Measurements from ENCODE around the gene STAM.
"Not testable (repeated sequence)": the region's sequence is repeated elsewhere in the genome, so short reads cannot be mapped to it uniquely, and the experiment has no call there.

Gene STAM

GRCh38 chr10:17682236-17682946 lies 38.4 kb downstream of the STAM start:
- DNase-seq = no peak

- no peak for DNase-seq
Measured at GRCh38 chr10:17683541-17683940, 39.6 kb downstream of the STAM start.

DNA sequence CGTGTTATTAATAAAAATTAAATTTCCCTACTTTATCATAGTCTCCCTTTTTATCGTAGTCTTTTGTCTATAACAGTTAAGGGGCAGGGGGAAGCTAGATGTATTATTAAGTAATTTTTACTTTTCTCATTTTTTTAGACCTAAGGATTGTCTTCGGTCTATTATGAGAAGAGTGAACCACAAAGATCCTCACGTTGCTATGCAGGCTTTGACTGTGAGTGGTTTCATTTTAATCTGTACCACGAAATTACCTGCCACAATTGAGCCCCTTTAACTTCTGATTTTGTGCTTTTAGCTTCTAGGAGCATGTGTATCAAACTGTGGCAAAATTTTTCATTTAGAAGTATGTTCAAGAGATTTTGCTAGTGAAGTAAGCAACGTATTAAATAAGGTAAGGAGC lies 40.6 kb downstream of the STAM start:
- no peak for DNase-seq

DNA sequence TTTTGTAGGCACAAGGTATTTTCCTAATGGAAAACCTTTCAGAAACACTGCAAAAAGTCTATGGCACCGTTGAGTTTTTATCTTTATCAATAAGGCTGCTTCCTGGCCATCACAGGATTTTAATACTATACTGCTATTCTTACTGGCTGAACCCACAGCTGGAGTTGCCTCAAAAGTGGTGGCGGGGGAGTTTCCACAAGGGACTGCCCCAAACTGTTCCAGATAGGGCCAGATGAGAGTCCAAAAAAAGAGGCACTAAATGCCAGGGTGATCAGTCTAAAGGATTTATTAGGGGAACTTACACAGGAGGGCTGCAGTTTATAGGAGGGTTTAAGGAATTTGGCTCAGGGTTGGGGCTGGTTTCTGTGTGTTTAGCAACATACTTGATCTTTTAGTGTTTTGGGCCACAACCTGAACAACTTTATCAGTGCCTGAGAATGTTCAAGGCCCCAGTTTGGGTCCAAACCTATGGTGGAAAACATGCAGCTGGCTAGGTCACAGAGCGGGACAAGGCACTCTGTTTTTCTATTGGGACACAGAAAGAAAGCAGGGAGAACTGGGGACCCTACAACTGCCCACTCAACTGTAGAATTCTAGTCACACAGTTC lies 41.4 kb downstream of the STAM start:
- DNase-seq = no peak

DNA sequence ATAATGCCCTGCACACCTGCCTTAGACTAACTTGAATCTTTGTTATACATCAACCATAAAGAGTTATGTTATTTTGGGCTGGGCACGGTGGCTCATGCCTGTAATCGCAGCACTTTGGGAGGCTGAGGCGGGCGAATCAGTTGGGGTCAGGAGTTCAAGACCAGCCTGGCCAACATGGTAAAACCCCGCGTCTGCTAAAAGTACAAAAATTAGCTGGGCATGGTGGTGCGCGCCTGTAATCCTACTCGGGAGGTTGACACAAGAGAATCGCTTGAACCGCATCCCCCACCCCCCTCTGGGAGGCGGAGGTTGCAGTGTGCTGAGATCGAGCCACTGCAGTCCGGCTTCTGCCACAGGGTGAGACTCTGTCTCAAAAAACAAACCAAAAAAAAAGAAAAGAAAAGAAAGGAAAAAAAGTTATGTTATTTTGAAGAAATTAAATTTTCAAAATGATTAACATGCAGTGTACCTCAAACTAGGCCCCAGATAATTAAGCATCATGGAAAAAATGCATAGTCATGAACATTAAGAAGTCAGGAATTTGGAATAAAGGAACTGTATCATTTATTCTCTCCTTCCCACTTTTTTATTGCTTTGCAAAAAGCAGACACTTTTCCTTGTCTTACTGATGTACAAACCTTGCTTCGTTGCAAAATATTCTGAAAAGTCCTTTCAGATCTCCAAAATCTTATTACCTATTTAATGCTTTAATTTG lies 43.3 kb downstream of the STAM start:
- no peak for DNase-seq

DNA sequence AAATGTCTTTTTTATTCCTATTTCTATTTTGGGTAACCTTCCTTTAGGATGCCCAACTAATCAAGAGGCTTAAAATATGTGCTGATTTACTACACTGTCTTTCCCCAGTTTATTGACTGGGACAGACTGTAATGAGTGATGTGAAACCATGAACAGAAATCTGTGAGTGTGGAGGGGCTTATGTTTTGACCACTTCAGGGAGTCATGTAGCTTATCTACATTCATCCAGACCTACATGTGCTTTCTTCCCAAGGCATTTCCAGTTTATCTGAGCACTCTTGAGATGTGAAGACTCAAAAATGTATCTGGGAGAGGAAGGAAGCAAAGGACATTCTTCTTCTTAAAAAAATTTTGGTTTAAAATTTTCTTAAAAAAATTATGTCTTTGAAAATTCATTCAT lies 45.2 kb downstream of the STAM start:
- no peak for DNase-seq

GRCh38 chr10:17693009-17693408 lies 49.1 kb downstream of the STAM start:
- DNase-seq = no peak

GRCh38 chr10:17698696-17699095 lies 54.7 kb downstream of the STAM start:
- no peak for DNase-seq

GRCh38 chr10:17701301-17701700 lies 57.4 kb downstream of the STAM start:
- no peak for DNase-seq

DNA sequence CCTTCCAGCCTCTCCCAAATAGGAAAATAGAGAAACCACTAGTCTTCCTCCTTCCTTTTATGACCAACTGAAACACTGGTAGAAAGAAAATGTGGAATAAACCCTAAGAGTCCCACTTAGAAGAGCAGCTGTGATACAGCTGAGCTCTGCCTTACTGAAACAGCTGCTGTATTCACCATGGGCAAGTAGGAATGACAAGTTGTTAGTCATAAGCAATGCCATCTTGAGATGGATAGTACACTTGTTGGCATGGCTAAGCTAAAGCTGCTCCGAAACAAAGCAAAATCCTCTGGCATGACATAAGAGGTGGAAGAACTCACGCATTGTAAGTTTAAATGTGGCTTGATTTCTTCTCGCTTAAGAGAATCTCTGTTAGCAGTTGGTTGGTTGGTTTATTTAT lies 59.8 kb downstream of the STAM start:
- no peak for DNase-seq

GRCh38 chr10:17708821-17709220 lies 64.9 kb downstream of the STAM start:
- no peak for DNase-seq

DNA sequence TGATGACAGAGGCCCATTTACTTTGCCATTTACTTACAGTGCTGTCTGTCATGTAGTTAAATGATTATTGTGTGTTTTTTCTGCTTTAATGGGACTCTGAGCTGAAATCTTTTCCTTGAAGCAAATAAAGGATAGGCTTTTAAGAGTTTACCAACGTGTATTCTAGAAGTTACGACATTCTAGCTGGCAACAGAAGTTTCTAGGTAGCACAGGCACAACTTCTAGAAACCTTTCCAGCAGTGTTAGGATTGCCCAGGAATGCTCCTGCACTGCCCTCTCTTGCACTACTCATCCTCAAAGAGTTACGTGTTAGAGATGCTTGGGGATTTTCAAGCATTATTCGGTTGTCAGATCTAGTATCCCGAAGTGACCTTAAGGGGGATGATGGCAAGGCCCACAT lies 65.5 kb downstream of the STAM start:
- DNase-seq = no peak

DNA sequence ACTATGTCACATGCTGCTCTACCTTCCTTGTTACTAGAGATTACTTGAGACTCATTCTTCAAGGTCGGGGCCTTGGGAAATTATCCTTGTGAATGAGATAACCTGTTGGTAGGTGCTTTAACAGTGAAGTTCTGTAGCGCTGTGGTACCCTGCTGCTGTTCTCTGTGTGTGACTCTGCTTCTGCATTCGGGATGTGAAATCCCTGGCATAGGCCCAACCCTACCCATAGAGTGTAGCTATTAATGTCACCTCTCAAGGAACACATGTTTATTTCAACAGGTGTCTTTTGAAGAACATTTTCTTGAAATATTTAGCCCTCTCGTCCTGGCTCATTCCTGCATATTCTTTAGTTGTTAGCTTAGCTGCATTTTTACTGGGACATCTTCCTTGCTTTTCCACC lies 66.2 kb downstream of the STAM start:
- no peak for DNase-seq

DNA sequence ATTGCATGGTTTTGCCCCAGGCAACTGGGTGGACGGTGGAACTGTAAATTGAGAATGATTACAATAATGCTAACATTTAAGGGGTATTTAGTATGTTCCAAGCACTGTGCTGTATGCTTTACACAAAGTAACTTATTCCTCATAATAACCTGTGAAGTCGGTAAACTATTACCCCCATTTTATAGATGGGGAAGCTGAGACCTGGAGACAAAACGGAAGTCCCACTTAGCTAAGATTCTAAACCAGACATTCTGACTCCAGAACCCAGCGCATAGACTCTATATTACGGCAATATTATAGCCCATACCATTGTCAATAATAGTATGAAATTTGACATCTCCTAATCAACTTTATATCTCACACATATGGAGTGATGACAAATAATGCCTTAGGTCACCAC lies 68.1 kb downstream of the STAM start:
- no peak for DNase-seq

- DNase-seq = no peak
Measured at GRCh38 chr10:17712717-17713471, 68.9 kb downstream of the STAM start.

DNA sequence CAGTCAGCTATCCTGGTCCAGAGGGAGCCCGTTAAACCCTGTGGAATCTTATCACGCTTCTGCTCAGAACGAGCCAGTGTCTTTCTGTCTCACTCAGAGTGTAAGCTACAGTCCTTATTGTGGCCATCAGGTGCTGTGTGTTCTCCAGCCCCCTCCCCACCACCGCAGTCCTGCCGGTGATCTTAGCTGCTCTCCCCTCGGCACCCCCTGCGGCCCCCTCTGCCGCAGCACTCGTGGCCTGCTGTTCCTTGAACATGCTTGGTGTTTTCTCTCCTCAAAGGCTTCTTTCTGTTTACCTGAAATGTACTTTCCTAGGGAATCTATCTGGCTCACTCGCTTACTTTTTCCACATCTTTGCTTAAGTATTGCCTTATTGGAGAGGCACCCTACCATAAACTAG lies 69.8 kb downstream of the STAM start:
- DNase-seq = no peak

DNA sequence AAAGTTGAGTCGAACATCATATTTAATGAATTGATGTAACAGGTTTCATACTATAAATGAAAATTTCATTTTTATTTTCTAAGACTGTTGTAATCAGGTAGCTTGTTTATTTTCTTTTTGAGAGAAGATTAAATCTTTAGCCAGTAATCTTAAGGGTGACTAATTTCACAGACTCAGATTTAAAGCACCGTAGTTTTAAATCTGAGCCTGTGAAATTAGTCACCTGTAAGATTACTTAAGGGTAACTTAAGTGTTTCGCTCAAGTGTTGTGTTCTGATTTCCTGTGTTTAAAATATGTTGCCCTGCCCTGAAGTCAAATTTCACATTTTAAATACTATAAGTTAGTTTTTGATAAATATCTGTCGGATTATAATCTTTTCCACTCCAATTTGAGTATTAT lies 72.2 kb downstream of the STAM start:
- DNase-seq = no peak

GRCh38 chr10:17722317-17723014 lies 78.5 kb downstream of the STAM start:
- DNase-seq = not testable (repeated sequence)

DNA sequence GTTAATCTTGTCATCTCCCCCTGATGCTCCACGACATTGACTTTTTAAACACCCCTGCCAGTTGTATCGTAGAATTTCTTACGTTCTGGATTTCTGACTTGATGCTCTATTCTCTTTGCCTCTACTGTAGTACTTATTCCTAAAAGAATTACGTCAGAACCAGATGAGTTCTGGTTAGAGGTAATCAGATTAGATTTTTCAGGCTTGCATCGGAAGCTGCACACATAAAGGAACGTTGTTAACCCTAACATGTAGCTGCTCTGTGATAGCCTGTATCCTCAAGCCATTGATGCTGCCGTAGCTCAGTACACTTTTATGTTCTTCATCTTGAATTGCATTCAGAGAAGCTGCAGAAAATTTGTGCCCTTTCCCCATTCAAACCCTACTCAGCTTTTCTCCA lies 81.8 kb downstream of the STAM start:
- no peak for DNase-seq

- DNase-seq = no peak
Measured at GRCh38 chr10:17729630-17730029, 85.7 kb downstream of the STAM start.

GRCh38 chr10:17730667-17731066 lies 86.7 kb downstream of the STAM start:
- DNase-seq = no peak

GRCh38 chr10:17731331-17732020 lies 87.5 kb downstream of the STAM start:
- no peak for DNase-seq
